ENCODE data around the gene CTAGE15. TPM values are rescaled to one million over a fixed set of nuclear protein-coding genes. Genes with fewer than 3 reads are reported as not detected.
"Not testable (repeated sequence)": the region's sequence is repeated elsewhere in the genome, so short reads cannot be mapped to it uniquely, and the experiment has no call there.

CTAGE15 gene
- 0.63 TPM for total RNA-seq

- not testable (repeated sequence) for DNase-seq (ENCODE audit: low spot score)
These were observed at the start of gene CTAGE15 for GRCh38 chr7:143571501-143571900. Gene CTAGE15, plus strand, starts transcription at chr7:143571801. Its CDS starts 17 bp downstream, at chr7:143571818.

GRCh38 chr7:143522309-143522916, 49.2 kb upstream of the CTAGE15 start:
- not testable (repeated sequence) for DNase-seq (ENCODE audit: low spot score)

GRCh38 chr7:143531169-143531926, 40.3 kb upstream of the CTAGE15 start:
- not testable (repeated sequence) for DNase-seq (ENCODE audit: low spot score)

GRCh38 chr7:143531932-143532331, 39.7 kb upstream of the CTAGE15 start:
- not testable (repeated sequence) for DNase-seq (ENCODE audit: low spot score)

- DNase-seq (ENCODE audit: low spot score) = not testable (repeated sequence)
These were observed 38.3 kb upstream of the CTAGE15 start for GRCh38 chr7:143533213-143533839.

GRCh38 chr7:143536443-143536842, 35.2 kb upstream of the CTAGE15 start:
- not testable (repeated sequence) for DNase-seq (ENCODE audit: low spot score)

- not testable (repeated sequence) for DNase-seq (ENCODE audit: low spot score)
These were observed 28.1 kb upstream of the CTAGE15 start for GRCh38 chr7:143543288-143544038.

GRCh38 chr7:143555968-143556367, 15.6 kb upstream of the CTAGE15 start:
- DNase-seq (ENCODE audit: low spot score) = not testable (repeated sequence)

GRCh38 chr7:143563306-143563705, 8.3 kb upstream of the CTAGE15 start:
- DNase-seq (ENCODE audit: low spot score) = not testable (repeated sequence)

- DNase-seq (ENCODE audit: low spot score) = not testable (repeated sequence)
These were observed 5.6 kb upstream of the CTAGE15 start for GRCh38 chr7:143566001-143566400.

GRCh38 chr7:143588183-143588582, 16.6 kb downstream of the CTAGE15 start:
- not testable (repeated sequence) for DNase-seq (ENCODE audit: low spot score)

GRCh38 chr7:143589897-143590296, 18.3 kb downstream of the CTAGE15 start:
- DNase-seq (ENCODE audit: low spot score) = not testable (repeated sequence)

- not testable (repeated sequence) for DNase-seq (ENCODE audit: low spot score)
These were observed 26.5 kb downstream of the CTAGE15 start for GRCh38 chr7:143598086-143598485.

GRCh38 chr7:143603549-143603948, 31.9 kb downstream of the CTAGE15 start:
- not testable (repeated sequence) for DNase-seq (ENCODE audit: low spot score)

GRCh38 chr7:143606088-143606487, 34.5 kb downstream of the CTAGE15 start:
- not testable (repeated sequence) for DNase-seq (ENCODE audit: low spot score)

GRCh38 chr7:143615545-143615944, 43.9 kb downstream of the CTAGE15 start:
- DNase-seq (ENCODE audit: low spot score) = not testable (repeated sequence)

- DNase-seq (ENCODE audit: low spot score) = not testable (repeated sequence)
These were observed 45.6 kb downstream of the CTAGE15 start for GRCh38 chr7:143617204-143617603.

- DNase-seq (ENCODE audit: low spot score) = peak; percentile 63
These were observed 48.5 kb downstream of the CTAGE15 start for GRCh38 chr7:143620058-143620457.

- DNase-seq (ENCODE audit: low spot score) = peak; percentile 52
These were observed 49.0 kb downstream of the CTAGE15 start, which contains the start of gene TCAF2 for GRCh38 chr7:143620646-143621045. Gene TCAF2, plus strand, starts transcription at chr7:143620974.

- not testable (repeated sequence) for DNase-seq (ENCODE audit: low spot score)
These were observed 49.6 kb downstream of the CTAGE15 start for GRCh38 chr7:143621175-143621574.

GRCh38 chr7:143622130-143622529, 50.5 kb downstream of the CTAGE15 start:
- not testable (repeated sequence) for DNase-seq (ENCODE audit: low spot score)
